ENCODE results near the gene CIC.
A peak's percentile ranks its signal among the peaks of the same experiment; 100 is the strongest.
"Not testable (repeated sequence)": the region's sequence is repeated elsewhere in the genome, so short reads cannot be mapped to it uniquely, and the experiment has no call there.

Gene CIC

GRCh38 chr19:42313096-42313839 is 44.2 kb downstream of the CIC start, which contains the start of gene TMEM145:
Gene TMEM145, plus strand, starts transcription at chr19:42313309. Its CDS starts 68 bp downstream, at chr19:42313377.
- no peak for DNase-seq (ENCODE audit: low read depth)

- no peak for DNase-seq (ENCODE audit: low read depth)
These were observed 45.0 kb downstream of the CIC start for GRCh38 chr19:42313840-42314755.

- DNase-seq (ENCODE audit: low read depth), result no peak
These were observed 46.0 kb downstream of the CIC start for GRCh38 chr19:42315024-42315423.

- no peak for DNase-seq (ENCODE audit: low read depth)
These were observed 47.5 kb downstream of the CIC start for GRCh38 chr19:42316223-42317211.

- no peak for DNase-seq (ENCODE audit: low read depth)
These were observed 48.5 kb downstream of the CIC start for GRCh38 chr19:42317535-42317934.

- no peak for DNase-seq (ENCODE audit: low read depth)
These were observed 53.3 kb downstream of the CIC start for GRCh38 chr19:42322305-42322704.

GRCh38 chr19:42323473-42323851 is 54.4 kb downstream of the CIC start:
- DNase-seq (ENCODE audit: low read depth), result no peak

GRCh38 chr19:42323852-42324654 is 55.0 kb downstream of the CIC start:
- DNase-seq (ENCODE audit: low read depth), result no peak

- no peak for DNase-seq (ENCODE audit: low read depth)
These were observed 55.7 kb downstream of the CIC start for GRCh38 chr19:42324655-42325307.

- peak; percentile 97 for DNase-seq (ENCODE audit: low read depth)
These were observed 56.4 kb downstream of the CIC start, which contains the start of gene MEGF8 for GRCh38 chr19:42325308-42325895. Gene MEGF8, plus strand, starts transcription at chr19:42325635. Its CDS starts 609 bp downstream, at chr19:42326244.

- no peak for DNase-seq (ENCODE audit: low read depth)
These were observed 57.1 kb downstream of the CIC start for GRCh38 chr19:42325896-42326771.

- DNase-seq (ENCODE audit: low read depth), result no peak
These were observed 57.9 kb downstream of the CIC start for GRCh38 chr19:42326969-42327368.

- no peak for DNase-seq (ENCODE audit: low read depth)
These were observed 58.3 kb downstream of the CIC start for GRCh38 chr19:42327381-42327780.

GRCh38 chr19:42328106-42328505 is 59.1 kb downstream of the CIC start:
- DNase-seq (ENCODE audit: low read depth), result no peak

GRCh38 chr19:42328854-42329253 is 59.8 kb downstream of the CIC start:
- no peak for DNase-seq (ENCODE audit: low read depth)

- DNase-seq (ENCODE audit: low read depth), result no peak
These were observed 61.2 kb downstream of the CIC start for GRCh38 chr19:42330241-42330711.

- DNase-seq (ENCODE audit: low read depth), result not testable (repeated sequence)
These were observed 62.3 kb downstream of the CIC start for GRCh38 chr19:42331333-42331732.

GRCh38 chr19:42332059-42332458 is 63.0 kb downstream of the CIC start:
- DNase-seq (ENCODE audit: low read depth), result no peak

- no peak for DNase-seq (ENCODE audit: low read depth)
These were observed 64.0 kb downstream of the CIC start for GRCh38 chr19:42333018-42333417.

Data from activated T-cell treated with anti-CD3 and anti-CD28 coated beads for 1 hour (primary cell).